ENCODE data around the gene HSPB2.

Gene HSPB2

DNA sequence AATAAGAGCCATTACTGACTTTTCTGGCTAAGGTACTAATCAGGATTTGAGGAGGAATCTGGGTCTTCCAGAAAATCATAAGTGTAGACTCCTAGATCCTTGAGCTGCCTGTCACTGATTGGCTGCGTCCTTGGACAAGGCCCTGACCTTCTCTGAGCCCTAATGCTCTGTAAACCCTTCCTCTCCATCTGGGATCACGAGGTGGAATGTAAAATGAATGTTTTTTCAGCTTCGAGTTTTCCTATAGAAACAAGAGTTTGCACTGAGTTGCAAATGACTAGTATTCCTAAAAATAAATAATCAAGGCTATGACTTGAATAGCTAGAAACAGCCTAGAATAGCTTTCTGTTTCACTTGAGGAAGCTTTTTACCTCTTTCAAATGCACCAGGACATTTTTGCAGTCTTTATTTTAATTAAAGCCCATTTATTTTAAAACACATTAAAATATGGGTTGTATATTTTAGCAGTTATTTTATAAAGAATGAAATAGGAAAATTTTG lies 23.6 kb downstream of the HSPB2 start:
- no peak for DNase-seq (ENCODE audit: extremely low read depth in 1 of 2, low read depth in 1 of 2)

DNA sequence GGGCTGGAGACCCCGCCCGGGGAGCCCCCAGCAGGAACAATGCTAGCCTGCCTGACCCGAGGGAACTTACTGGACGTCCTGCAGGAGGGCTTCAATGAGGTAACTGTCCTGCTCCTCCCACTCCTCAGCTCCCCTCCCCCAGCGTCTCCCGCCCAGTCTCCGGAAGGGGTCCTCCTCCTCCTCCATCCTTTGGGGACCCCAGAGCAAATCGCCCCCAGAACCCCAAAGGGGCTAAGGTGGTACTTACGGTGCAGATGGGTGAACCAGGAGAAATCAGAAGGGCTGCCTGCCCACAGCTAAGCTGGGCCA lies 24.9 kb downstream of the HSPB2 start:
- DNase-seq (ENCODE audit: extremely low read depth in 1 of 2, low read depth in 1 of 2), result no peak

DNA sequence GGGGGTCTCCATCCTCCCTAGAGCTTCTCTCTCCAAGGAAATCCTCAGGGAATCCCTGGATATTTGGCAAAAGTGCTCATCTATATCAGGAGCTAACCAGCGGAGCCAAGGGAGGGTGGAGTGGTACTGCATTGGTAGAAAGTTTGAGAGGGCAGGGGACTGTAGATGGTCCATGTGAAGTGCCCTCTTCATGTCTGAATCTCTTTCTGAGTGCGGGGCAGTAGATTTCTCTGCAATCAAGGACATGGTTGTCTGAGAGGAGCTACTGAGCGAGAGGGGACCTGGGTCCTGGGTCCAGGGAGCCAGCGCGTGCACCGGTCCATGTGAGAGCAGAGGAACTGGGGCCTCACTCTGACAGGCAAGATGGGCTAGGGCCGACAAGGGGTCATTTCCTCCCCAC lies 25.3 kb downstream of the HSPB2 start:
- no peak for DNase-seq (ENCODE audit: extremely low read depth in 1 of 2, low read depth in 1 of 2)

DNA sequence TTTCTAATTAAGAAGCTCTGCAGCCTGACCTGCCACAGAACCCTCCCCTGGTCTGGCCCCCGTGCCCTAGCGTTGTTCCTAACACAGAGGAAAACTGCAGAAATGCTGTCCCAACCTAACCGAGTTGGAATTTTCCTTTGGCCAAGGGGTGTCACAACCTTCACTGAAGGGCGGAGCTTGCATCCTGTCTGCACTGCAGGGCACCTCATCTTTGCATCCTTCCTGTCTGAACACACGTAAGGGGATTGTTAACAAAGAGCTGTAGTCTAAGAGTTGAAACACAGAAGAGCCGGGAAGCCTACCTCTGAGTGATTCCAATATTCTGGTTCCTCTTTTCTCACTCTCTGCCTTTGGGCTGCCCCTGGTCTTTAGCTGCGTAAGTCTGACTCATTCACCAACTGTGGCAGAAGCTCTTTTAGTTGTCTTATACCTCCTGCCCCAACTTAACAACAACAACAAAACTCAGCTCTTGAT lies 26.2 kb downstream of the HSPB2 start:
- DNase-seq (ENCODE audit: extremely low read depth in 1 of 2, low read depth in 1 of 2), result no peak

DNA sequence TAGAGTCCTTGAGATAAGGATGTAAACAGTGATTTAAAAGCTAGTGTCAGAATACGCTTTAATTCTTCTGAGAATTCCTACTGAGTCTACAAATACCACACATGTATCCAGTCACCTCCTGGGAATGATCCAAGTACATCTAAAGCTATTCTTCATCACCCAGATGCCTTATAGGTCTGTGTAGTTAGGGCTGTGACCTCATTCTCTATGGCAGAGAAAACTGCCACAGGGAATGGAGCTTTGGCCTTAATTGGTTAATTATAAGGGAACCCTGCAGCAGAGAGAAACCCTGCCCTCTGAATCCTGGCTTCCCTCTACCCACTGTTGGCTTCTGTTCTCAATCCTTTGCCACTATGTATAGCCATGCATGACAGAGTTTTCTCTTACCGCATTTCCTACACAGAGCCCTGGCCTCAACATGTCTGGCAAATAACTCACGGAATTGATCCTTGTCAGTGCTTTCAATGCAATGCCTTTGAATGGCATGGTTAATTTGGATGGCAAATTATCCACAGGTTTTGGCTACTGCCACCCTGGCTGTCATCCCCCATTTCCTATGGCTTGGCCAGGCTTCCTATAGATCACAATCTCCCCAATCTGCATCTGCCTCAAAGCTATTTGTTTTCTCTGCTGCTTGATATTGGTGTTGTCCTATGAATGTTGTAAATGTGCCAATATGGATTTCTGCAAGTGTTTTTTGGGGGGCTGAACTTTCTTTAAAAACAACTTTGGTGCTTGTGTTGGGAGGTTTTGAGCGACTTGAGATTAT lies 27.5 kb downstream of the HSPB2 start:
- DNase-seq (ENCODE audit: extremely low read depth in 1 of 2, low read depth in 1 of 2), result no peak

DNA sequence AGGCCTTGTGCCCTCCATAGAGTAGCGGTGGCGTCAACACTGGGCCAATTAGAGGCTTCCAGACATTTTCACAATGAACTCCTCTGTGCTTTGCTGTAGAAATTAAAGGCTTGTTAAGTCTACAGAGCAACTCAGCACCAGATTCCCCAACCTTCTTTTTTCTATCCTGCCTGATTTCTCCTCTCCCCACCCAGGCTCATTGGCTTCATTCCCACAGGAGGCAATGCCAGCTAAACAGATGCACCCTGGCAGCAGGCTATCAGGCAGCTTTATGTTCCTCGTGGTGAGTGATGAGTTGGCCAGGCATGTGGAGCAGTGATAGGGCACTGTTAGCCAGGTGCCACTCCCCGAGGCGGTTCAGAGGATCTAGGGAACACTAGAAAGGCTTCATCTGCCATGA lies 29.4 kb downstream of the HSPB2 start:
- DNase-seq (ENCODE audit: extremely low read depth in 1 of 2, low read depth in 1 of 2), result no peak

DNA sequence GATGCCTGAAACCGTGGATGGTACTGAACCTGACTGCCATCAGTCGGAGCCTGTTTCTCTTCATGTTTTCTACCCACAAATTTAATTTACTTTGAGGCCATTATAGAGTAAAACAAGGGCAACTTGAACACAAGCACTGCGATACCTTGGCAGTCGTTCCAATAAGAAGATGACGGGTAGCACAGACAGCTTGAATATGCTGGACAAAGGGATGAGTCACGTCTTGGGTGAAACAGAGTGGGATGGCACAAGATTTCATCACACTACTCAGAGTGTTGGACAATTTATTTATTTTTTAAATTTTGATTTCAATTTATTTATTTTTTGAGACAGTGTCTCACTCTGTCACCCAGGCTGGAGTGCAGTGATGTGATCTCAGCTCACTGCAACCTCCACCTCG lies 30.3 kb downstream of the HSPB2 start:
- no peak for DNase-seq (ENCODE audit: extremely low read depth in 1 of 2, low read depth in 1 of 2)

DNA sequence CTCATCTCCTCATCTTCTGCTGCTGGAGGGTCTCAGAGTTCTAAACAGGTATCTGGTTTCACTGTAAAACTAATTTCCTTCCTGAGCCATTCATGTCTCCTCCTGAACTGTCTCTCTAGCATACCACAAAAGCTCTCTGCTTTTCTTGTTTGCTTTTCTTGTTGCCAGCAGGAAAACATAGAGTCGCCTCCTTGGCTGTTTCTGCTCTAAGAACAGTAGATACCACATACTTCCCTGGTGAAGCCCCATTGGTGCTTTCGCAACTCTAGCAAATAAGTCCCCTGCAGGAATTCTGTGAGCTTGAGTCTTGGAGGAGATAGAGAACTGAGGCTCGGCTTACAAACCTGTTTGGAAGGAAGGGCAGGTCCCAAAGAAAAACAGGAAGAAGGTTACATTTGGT lies 31.6 kb downstream of the HSPB2 start:
- no peak for DNase-seq (ENCODE audit: extremely low read depth in 1 of 2, low read depth in 1 of 2)

DNA sequence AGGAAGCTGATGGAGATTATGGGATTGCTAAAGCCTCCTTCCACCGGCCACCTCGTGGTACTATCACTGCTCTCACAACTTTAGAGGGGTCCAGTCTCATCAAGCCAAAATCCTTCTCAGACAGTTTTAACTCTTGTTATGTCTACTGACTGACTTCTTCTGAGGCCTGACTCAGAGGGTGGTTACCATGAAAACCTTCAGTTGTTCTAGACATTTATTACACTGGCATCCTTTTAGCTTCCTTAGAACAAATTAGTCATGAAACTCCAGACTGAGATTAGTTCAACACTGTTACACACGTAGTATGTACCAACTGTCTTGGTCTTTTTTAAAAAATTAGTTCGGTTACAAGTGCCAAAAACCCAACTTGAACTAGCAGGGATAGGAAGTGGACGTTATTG lies 32.1 kb downstream of the HSPB2 start:
- no peak for DNase-seq (ENCODE audit: extremely low read depth in 1 of 2, low read depth in 1 of 2)

DNA sequence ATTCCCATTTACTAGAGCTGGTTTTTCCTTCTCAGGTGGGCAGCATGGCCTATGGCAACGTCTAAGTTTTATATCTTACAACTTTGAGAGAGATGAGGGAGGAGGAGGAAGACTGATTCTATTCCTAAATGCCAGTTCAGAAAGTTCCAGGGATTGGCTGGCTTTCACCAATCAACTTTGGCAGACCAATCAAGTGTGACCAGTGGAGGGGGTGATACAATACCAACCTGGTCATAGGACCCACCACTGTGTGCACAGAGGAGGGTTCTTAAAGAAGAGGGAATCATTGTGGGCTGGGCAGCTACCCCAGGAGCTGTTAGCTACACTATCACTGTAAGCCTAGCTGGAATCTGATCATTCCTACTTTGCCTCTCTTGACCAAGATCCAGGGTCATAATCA lies 32.7 kb downstream of the HSPB2 start:
- no peak for DNase-seq (ENCODE audit: extremely low read depth in 1 of 2, low read depth in 1 of 2)

DNA sequence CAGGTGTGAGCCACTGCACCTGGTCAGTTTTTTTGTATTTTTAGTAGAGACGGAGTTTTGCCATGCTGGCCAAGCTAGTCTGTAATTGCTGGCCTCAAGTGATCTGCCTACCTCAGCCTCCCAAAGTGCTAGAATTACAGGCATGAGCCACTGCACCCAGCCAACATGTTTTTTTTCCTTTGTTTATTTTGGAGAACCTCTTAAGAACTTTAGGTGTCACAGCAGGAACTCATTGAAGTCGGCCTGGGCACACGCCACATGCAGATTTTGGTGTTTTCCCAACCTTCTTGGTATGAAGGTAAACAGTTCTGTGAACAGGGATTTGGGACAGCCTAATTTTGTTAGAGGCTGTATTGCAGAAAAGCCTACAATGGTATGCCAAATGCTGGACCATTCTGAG lies 34.0 kb downstream of the HSPB2 start:
- DNase-seq (ENCODE audit: extremely low read depth in 1 of 2, low read depth in 1 of 2), result no peak

DNA sequence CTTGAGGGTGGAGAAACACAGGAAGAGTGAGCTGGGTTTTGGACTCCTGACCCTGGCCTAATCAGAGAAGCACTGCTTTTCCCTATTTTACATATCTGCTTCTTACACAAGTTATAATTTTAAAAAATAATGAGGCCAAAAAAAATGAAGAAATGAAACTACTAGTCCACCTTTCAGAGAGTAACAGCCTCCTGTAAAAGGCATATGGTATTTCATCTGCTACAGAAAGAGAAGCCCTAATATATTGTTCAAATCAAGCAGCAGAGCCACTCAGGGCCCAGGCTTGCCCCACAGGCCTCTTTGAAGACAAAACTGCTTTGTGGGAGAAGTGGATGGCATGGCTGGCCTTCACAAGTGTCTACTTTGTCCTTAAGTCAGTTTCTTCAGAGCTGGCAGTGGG lies 34.6 kb downstream of the HSPB2 start:
- no peak for DNase-seq (ENCODE audit: extremely low read depth in 1 of 2, low read depth in 1 of 2)

DNA sequence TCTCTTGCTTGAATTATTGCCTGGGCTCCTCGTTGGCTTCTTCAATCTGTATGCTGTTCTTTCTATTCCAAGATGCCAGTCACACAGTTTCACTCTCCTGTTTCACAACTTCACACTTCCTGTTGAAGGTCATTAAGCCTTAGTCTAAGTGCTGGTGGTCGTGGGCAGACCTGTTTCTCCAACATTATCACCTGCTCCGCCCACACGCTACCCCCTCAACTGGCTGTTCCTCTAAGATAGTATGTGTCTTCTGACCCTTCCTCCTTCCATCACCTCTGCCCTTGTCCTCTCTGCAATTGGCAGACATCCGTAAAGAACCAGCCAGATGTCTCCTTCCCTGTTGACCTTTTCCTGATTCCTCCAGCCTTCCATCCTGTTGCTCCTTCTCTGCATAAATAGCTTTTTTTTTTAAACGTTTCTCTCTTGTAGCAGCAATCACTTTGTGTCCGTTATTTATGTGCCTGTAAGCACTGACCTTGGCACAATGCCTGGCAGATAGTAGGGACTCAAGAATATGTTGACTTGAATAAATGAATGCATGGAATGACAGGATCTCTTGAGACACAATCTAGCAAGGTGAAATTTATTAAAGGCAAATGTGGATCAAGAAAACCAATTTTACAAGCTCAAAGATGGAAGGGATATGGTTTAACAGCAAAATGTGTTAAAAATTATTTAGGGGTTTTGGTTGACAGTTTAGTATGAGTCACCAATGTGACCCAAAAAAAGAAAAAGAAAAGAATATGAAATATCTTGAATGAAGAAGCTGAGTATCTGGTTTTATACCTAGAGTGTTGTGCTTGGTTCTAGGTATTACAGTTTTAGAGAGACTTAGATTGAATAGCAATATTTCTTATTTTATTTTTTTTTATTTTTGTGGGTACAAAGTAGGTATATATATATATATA lies 37.2 kb downstream of the HSPB2 start:
- no peak for DNase-seq (ENCODE audit: extremely low read depth in 1 of 2, low read depth in 1 of 2)

DNA sequence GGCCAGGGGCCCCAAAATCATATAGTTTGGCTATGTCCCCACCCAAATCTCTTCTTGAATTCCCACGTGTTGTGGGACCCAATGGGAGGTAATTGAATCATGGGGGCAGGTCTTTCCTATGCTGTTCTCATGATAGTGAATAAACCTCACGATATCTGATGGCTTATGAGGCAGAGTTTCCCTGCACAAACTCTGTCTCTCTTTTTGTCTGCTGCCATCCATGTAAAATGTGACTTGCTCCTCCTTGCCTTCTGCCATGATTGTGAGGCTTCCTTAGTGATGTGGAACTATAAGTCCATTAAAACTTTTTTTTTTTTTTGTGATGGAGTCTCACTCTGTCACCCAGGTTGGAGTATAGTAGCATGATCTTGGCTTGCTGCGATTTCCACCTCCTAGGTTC lies 39.0 kb downstream of the HSPB2 start:
- DNase-seq (ENCODE audit: extremely low read depth in 1 of 2, low read depth in 1 of 2), result no peak

DNA sequence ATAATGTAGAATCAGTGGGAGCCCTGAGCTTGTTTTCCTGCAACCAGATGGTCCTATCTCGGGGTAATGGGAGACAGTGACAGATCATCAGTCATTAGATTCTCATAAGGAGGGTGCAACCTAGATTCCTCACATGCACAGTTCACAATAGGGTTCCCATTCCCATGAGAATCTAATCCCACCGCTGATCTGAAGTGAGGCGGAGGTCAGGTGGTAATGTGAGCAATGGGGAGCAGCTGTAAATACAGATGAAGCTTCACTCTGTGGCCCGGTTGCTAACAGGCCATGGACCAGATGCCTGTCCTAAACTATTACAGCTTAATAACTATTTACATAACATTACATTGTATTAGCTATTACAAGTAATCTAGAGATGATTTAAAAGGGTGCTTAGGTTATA lies 41.6 kb downstream of the HSPB2 start:
- no peak for DNase-seq (ENCODE audit: extremely low read depth in 1 of 2, low read depth in 1 of 2)

DNA sequence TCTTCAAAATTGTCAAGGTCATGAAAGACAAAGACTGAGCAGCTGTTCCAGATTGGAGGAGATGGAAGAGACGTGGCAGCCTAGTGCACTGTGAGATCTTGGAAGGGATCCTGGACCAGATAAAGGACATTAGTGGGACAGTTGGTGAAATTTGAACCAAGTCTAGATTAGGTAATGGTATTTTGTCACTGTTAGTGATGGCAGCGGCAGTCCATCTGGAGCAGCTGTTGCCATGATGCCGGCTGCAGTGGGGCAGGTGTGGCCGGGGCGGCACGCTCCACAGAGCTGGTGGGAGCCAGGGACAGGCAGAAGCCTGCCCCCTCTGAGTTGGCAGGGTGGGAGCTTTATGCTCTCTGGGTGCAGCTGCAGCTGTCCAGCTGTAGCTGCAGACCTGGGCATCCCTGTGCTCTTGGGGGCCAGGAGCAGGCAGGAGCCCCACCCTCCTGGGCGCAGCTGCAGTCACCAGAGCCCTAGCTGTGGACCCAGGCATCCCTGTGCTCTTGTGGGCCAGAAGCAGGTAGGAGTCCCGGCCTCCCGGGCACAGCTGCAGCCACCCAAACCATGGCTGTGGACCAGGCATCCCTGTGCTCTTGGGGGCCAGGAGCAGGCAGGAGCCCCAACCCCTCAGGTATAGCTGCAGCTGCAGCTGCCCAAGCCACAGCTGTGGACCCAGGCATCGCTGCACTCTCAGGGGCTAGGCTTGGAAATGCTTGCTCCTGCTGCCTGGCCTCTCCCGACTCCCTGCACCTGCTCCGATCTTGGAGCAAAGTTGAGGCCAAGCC lies 45.3 kb downstream of the HSPB2 start:
- DNase-seq (ENCODE audit: extremely low read depth in 1 of 2, low read depth in 1 of 2), result no peak

DNA sequence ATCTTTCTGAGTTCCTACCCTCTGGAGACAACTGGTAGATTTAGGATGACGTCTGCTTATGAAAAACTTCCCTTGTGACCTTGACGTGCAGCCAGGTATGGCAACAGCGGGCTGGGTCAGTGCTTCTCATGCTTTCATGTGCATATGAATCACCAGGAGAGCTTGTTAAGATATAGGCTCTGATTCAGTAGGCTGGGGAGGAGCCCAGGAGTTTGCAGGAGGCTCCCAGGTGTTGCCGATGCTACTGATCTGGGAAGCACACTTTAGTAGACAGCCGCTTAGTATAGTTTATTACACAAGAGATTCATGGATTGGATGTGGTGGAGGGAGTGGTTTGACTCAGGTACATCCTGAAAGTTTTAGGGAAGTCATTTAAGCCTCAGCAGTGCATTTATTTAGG lies 48.4 kb downstream of the HSPB2 start:
- no peak for DNase-seq (ENCODE audit: extremely low read depth in 1 of 2, low read depth in 1 of 2)

DNA sequence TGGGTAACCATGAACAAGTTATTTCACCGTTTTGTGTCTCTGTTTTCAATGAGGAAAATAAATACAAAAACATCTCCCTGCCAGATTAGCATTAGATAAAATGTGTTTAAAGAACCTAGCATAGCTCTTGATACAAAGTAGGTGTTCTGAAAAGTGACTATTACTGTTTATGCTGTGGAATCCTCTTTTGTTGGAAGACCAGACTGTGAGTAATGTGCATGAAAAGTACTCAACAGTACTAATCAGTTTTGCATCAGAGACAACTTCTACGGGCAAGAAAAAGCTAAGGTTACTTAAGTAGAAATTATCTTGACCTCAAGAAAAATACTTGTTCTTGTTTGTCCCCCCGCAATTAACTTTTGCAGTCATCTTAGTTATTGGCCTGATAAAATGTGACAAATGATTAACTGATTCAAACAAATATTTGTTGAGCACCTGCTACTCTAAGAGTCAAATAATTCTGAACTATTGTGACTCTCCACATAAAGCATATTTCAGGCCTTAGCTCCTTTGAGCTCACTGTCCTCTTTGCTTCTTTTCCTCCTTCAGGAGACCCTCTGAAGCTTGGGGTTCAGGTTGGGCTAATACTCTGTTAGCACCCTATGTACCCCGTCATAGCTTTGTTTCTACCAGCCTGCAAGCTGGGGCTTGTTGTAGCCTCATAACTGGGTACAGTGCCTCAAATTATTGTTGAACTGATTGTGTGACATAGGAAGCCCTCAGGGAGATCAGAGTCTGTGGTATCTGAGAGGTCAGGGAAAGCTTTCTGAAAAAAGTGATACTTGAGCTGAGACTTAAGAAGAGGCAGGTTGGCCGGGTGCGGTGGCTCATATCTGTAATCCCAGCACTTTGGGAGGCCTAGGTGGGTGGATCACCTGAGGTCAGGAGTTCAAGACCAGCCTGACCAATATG lies 49.1 kb downstream of the HSPB2 start:
- DNase-seq (ENCODE audit: extremely low read depth in 1 of 2, low read depth in 1 of 2), result no peak
